HepG2 (cell line): ENCODE results near the gene TMCC1. TPM values are rescaled to one million over a fixed set of nuclear protein-coding genes. Genes with fewer than 3 reads are reported as not detected.
"Not testable (repeated sequence)": the region's sequence is repeated elsewhere in the genome, so short reads cannot be mapped to it uniquely, and the experiment has no call there.

Source experiments
- ATAC-seq: fragments of 200-7000 bp; cut with Tn5 transposase; 3 replicates; pipeline ENCODE4 v1.9.1; 2020; ENCODE audit warnings: mild to moderate bottlenecking, moderate library complexity
- BruUV-seq: library from RNA; stranded (reverse); fragments of 400-500 nt; replicated peaks from 2 replicates; lab custom pipeline; 2021; lab: Mats Ljungman, UMichigan
- CTCF ChIA-PET: fragments of 300-600 bp; formaldehyde crosslinking; extraction: SDS; loops from one replicate; lab custom pipeline; 2021; ENCODE audit warnings: low total read pairs, inconsistent platforms, low intra/inter-chr PET ratio; lab: Yijun Ruan, JAX
- POLR2A ChIA-PET: fragments of 350-600 bp; sonication (Branson Sonifier 250); formaldehyde crosslinking; loops from one replicate; lab custom pipeline; 2020; ENCODE audit warnings: antibody characterized with exemption, inconsistent platforms; lab: Yijun Ruan, JAX
- DNase-seq: peaks from one replicate; pipeline ENCODE4 v3.0.0-alpha.2; 2015; ENCODE audit warnings: low spot score
- FAIRE-seq: peaks from 3 replicates; lab custom pipeline; 2011; peaks lifted over from hg19 to GRCh38; lab: Jason Lieb, UNC
- H2AFZ ChIP-seq: one replicate; pipeline ENCODE4 v1.6.1; 2011; ENCODE audit warnings: low read length, inconsistent platforms
- H3K27ac ChIP-seq: fragments of 300-600 bp; 3 replicates; pipeline ENCODE4 v1.8.0; 2011; ENCODE audit warnings: mixed run types, mild to moderate bottlenecking, mixed read lengths, low read length, inconsistent platforms; ENCODE audit not compliant: insufficient read depth; ENCODE audit errors: extremely low read length
- H3K27me3 ChIP-seq, 2 experiments: fragments of 200-600 bp in 1 of 2; 2 replicates in 1 of 2; 3 replicates in 1 of 2; pipeline versions ENCODE4 v1.6.0 to v1.8.0; 2011; ENCODE audit warnings: low read length in 2 of 2, mild to moderate bottlenecking in 2 of 2, moderate library complexity in 2 of 2, inconsistent platforms in 1 of 2; ENCODE audit not compliant: insufficient read depth in 2 of 2, control insufficient read depth in 1 of 2
- H3K36me3 ChIP-seq, 2 experiments: fragments of 200-600 bp in 1 of 2; replicated peaks in 1 of 2; 2 replicates in 1 of 2; 3 replicates in 1 of 2; pipeline versions ENCODE4 v1.5.1 to v1.8.0; 2011; ENCODE audit warnings: low read length in 2 of 2, inconsistent platforms in 1 of 2; ENCODE audit not compliant: insufficient read depth in 2 of 2, control insufficient read depth in 1 of 2
- H3K4me1 ChIP-seq: 2 replicates; pipeline ENCODE4 v1.5.1; 2012; ENCODE audit warnings: low read length, inconsistent platforms; ENCODE audit not compliant: insufficient read depth
- H3K4me2 ChIP-seq: 2 replicates; pipeline ENCODE4 v1.6.0; 2011; ENCODE audit warnings: low read depth, low read length, inconsistent platforms
- H3K4me3 ChIP-seq, 3 experiments: fragments of 200-600 bp in 1 of 3; sonication (generic), shearing (Covaris generic) in 1 of 3; replicated peaks in 1 of 3; 2 replicates each; pipeline ENCODE4 v1.5.1; 2011 to 2016; ENCODE audit warnings: low read length in 3 of 3, inconsistent platforms in 2 of 3, low read depth in 2 of 3, mild to moderate bottlenecking in 2 of 3, control low read depth in 1 of 3, mixed read lengths in 1 of 3; ENCODE audit not compliant: insufficient read depth in 1 of 3
- H3K79me2 ChIP-seq: one replicate; pipeline ENCODE4 v1.6.1; 2011; ENCODE audit warnings: low read length, inconsistent platforms; ENCODE audit not compliant: insufficient read depth
- H3K9ac ChIP-seq: 2 replicates; pipeline ENCODE4 v1.6.0; 2011; ENCODE audit warnings: mild to moderate bottlenecking, low read depth, low read length, inconsistent platforms; ENCODE audit not compliant: insufficient read depth
- H3K9me3 ChIP-seq: 2 replicates; pipeline ENCODE4 v1.5.1; 2012; ENCODE audit warnings: mild to moderate bottlenecking, low read length
- H4K20me1 ChIP-seq: 2 replicates; pipeline ENCODE4 v1.6.0; 2011; ENCODE audit warnings: inconsistent platforms, mild to moderate bottlenecking, low read length, moderate library complexity; ENCODE audit not compliant: insufficient read depth
- MIER2 ChIP-seq: IDR thresholded peaks from 2 replicates; pipeline ENCODE4 v1.6.1; 2016; ENCODE audit warnings: missing biosample characterization, missing genetic modification reagents
- PPARG ChIP-seq: conservative IDR thresholded peaks from 2 replicates; pipeline ENCODE4 v1.6.1; 2016; ENCODE audit warnings: missing biosample characterization, missing genetic modification reagents
- RBFOX2 ChIP-seq: fragments of 200-400 bp; formaldehyde crosslinking; IDR thresholded peaks from 2 replicates; pipeline ENCODE4 v1.6.1; 2017; ENCODE audit warnings: low read depth, mild to moderate bottlenecking, low read length
- SAP130 ChIP-seq: IDR thresholded peaks from 2 replicates; pipeline ENCODE4 v1.6.1; 2016; ENCODE audit warnings: low read depth
- SUZ12 ChIP-seq: fragments of 150-350 bp; IDR thresholded peaks from 2 replicates; pipeline ENCODE4 v1.6.1; 2014; ENCODE audit warnings: low read depth, low read length
- ZFYVE20 ChIP-seq: sonication (generic); formaldehyde crosslinking; IDR thresholded peaks from 2 replicates; pipeline ENCODE4 v1.8.0; 2023; ENCODE audit warnings: low read depth, mild to moderate bottlenecking, moderate library complexity, missing genetic modification reagents, borderline replicate concordance
- WGBS: methylation state at CpG from one replicate; pipeline ENCODE4 v1.1.6; 2017; ENCODE audit warnings: low lambda C conversion rate; 5-methylcytosine and 5-hydroxymethylcytosine counted together
- in situ Hi-C: cut with HindIII; loops from 2 replicates; pipeline ENCODE4 v1.10.0; 2017; ENCODE audit warnings: low pct_unique_long_range_greater_than_20kb; ENCODE audit not compliant: extremely low pct_ligation_motif_present
- intact Hi-C: fragments of 100-400 bp; cut with micrococcal nuclease; formaldehyde crosslinking; loops from one replicate; pipeline ENCODE4 v1.10.0; 2022; ENCODE audit not compliant: unreplicated experiment
- polyA plus RNA-seq, 8 experiments: library from polyadenylated mRNA; depleted of rRNA in 3 of 8; stranded (reverse) in 7 of 8; unstranded in 1 of 8; fragments of >200 nt; fragmentation: Illumina TruSeq in 4 of 8; extraction: Trizol in 4 of 8; gene quantifications; 2 replicates each; pipeline versions ENCODE4 v1.2.1 to v1.2.3, GENCODE V29; 2011 to 2016; ENCODE audit warnings: low read depth in 4 of 8, missing spikeins in 1 of 8, mixed read lengths in 1 of 8; ENCODE audit not compliant: insufficient read depth in 1 of 8
- total RNA-seq, 5 experiments: library from RNA; depleted of rRNA; stranded (reverse); fragments of >200 nt; fragmentation: Illumina TruSeq; extraction: Trizol; gene quantifications; 2 replicates each; pipeline ENCODE4 v1.2.3, GENCODE V29; 2016; ENCODE audit warnings: low read depth in 1 of 5

Gene TMCC1
- total and polyA plus RNA-seq, 2 of the 13 experiments (the other 11 are each of a cell fraction or from before 2014, with no cell fraction given) = 12.1 to 264 TPM

DNA sequence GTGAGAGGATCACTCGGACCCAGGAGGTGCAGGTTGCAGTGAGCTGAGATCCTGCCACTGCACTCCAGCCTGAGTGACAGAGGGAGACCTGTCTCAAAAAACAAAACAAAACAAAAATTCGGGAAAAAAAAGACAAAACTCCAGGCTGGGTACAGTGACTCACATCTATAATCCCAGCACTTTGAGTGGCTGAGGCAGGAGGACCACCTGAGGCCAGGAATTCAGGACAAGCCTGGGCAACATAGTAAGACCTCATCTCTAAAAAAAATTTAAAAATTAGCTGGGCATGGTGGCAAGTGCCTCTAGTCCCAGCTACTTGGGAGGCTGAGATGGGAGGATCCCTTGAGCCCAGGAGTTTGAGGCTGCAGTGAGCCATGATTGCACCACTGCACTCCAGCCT is 142.4 kb downstream of the TMCC1 start:
- intact Hi-C loops, DNase-seq, in situ Hi-C loops, BruUV-seq, H2AFZ ChIP-seq, FAIRE-seq, CTCF ChIA-PET, POLR2A ChIA-PET, H3K9ac ChIP-seq, H3K4me1 ChIP-seq, H3K79me2 ChIP-seq, H3K36me3 ChIP-seq, ATAC-seq, H4K20me1 ChIP-seq, H3K4me3 ChIP-seq, H3K27ac ChIP-seq, H3K27me3 ChIP-seq, H3K4me2 ChIP-seq: not testable (repeated sequence)
- H3K9me3 ChIP-seq = peaks cover 10% of the 10 kb centered on the region
- WGBS = 86% methylated on average over 2 of the region's 2 CpGs

DNA sequence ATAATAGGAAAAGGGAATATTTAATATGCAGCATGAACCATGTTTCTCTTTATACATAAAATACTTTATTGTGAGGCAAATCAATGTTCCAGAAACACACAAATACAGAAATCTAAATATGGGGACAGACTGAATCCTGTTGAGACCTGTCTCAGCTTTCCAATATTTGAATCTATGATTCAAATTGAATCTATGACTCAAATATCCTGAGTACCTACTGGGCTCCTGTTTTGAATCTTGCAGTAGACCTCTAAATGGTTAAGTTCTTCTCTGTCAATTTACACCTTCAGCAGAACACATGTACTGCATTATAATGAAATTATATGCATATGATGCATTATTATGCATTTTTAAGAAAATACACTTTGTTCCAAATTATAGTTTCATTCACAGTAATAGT is 143.8 kb downstream of the TMCC1 start:
- intact Hi-C loops = no loop called here
- H3K4me1 ChIP-seq = no peaks in the 10 kb centered on the region
- POLR2A ChIA-PET = no interaction called here
- H4K20me1 ChIP-seq = no peaks in the 10 kb centered on the region
- no peak overlapping the region for H3K4me3 ChIP-seq
- in situ Hi-C loops = no loop called here
- CTCF ChIA-PET = no interaction called here
- H3K9ac ChIP-seq = no peak overlapping the region
- H3K27me3 ChIP-seq = no peaks in the 10 kb centered on the region
- H3K79me2 ChIP-seq = no peaks in the 10 kb centered on the region
- H3K9me3 ChIP-seq = peaks cover 10% of the 10 kb centered on the region
- no peak overlapping the region for H2AFZ ChIP-seq
- no peaks in the 10 kb centered on the region for H3K36me3 ChIP-seq
- no peak for TF ChIP-seq ZFYVE20
- TF ChIP-seq SUZ12 = no peak
- TF ChIP-seq SAP130 (CRISPR knock-in tag) = no peak
- no peak for TF ChIP-seq PPARG (CRISPR knock-in tag)
- TF ChIP-seq RBFOX2 = no peak
- no peak for TF ChIP-seq MIER2 (CRISPR knock-in tag)
- DNase-seq (no peak), ATAC-seq (no peak), FAIRE-seq (no peak)
- no TSS peak for BruUV-seq
- no peak overlapping the region for H3K27ac ChIP-seq
- H3K4me2 ChIP-seq = no peak overlapping the region
